Omental fat pad (tissue), 4 donors: ENCODE data around the gene ADA. TPM values are rescaled to one million over a fixed set of nuclear protein-coding genes. Genes with fewer than 3 reads are reported as not detected.
"Not testable (repeated sequence)": the region's sequence is repeated elsewhere in the genome, so short reads cannot be mapped to it uniquely, and the experiment has no call there.

Source experiments
- ATAC-seq: fragments of 150-250 bp; one replicate; pipeline ENCODE4 v1.9.1; 2016; ENCODE audit warnings: mild to moderate bottlenecking, moderate library complexity; ENCODE audit not compliant: low FRiP score
- DNase-seq: peaks from one replicate; pipeline ENCODE4 v3.0.0-alpha.2; 2019; ENCODE audit warnings: low spot score
- total RNA-seq, 4 donors: library from RNA; depleted of rRNA; stranded (reverse); fragments of >200 nt; gene quantifications; one replicate each; pipeline ENCODE4 v1.1.0, GENCODE V29; 2016
- TF ChIP-seq, protein P1 (sequence below), 3 donors: fragments of 450-650 bp; IDR thresholded peaks; one replicate each; pipeline ENCODE4 v1.5.1; 2016 to 2017; ENCODE audit warnings: antibody characterized with exemption in 3 of 3, mild to moderate bottlenecking in 3 of 3, moderate library complexity in 2 of 3

The ADA gene
- total RNA-seq, 4 donors from 2014 or later, result 11.5 to 62.6 (median 15.4) TPM

DNA sequence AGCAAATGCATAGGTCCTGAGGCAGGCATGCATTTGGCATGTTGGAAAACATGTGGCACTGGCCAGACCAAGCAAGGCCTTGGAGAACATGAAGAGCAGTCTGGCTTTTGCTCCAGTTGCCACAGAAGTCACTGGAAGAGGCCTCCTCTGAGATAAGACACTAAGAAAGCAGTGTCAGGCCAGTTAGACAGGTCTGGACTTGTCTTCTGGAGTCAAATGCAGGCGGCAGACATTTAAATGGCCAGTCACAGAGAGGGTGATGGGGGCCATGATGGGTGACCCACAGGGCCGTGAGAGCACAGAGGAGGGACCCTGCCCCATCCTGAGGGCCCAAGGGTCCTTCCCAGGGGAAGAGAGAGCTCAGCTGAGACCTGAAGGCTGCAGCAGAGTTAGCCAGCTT lies 26.7 kb upstream of the ADA start:
- no peak for ATAC-seq
- TF ChIP-seq, protein P1, sequence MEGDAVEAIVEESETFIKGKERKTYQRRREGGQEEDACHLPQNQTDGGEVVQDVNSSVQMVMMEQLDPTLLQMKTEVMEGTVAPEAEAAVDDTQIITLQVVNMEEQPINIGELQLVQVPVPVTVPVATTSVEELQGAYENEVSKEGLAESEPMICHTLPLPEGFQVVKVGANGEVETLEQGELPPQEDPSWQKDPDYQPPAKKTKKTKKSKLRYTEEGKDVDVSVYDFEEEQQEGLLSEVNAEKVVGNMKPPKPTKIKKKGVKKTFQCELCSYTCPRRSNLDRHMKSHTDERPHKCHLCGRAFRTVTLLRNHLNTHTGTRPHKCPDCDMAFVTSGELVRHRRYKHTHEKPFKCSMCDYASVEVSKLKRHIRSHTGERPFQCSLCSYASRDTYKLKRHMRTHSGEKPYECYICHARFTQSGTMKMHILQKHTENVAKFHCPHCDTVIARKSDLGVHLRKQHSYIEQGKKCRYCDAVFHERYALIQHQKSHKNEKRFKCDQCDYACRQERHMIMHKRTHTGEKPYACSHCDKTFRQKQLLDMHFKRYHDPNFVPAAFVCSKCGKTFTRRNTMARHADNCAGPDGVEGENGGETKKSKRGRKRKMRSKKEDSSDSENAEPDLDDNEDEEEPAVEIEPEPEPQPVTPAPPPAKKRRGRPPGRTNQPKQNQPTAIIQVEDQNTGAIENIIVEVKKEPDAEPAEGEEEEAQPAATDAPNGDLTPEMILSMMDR (IDR thresholded peaks at IDR 0.05), result no peak

DNA sequence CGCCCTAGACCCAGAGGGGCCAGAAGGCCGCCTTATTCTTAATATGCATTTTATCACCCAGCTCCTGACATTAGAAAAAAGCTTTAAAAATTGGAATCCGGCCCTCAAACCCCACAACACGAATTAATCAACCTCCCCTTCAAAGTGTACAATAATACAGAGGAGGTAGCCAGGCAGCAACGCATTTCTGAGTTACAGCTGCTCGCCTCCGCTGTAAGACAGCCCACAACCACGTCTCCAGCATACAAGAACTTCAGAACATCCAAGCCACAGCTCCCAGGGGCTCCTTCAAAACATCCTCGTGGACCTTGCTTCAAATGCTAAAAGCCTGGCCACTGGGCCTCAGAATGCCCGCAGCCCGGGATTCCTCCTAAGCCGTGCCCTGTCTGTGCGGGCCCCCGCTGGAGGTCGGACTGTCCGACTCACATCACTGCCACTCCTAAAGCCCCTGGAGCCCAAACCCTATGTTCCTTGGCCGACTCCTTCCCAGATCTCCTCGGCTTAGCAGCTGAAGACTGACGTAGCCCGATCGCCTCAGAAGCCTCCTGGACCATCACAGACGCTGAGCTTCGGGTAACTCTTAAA lies 20.9 kb upstream of the ADA start:
- ATAC-seq, DNase-seq: not testable (repeated sequence)

More for the DNA sequence above, 26.7 kb upstream of the ADA start:
- no peak for DNase-seq

DNA sequence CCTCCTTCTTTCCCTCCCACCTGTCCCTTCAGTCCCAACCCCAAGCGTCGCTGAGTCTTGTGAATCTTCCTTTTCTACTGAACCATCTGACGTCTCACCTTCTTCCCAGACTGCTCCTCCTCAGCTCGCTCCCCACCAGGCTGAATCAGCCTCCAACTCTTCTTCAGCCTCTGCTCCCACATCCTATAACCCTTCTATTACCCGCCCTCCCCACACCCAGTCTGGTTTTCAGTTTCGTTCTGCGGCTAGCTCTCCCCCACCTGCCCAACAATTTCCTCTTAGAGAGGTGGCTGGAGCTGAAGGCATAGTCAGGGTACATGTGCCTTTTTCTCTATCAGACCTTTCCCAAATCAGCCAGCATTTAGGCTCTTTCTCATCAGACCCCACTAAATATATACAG lies 20.0 kb upstream of the ADA start:
- not testable (repeated sequence) for DNase-seq, ATAC-seq

DNA sequence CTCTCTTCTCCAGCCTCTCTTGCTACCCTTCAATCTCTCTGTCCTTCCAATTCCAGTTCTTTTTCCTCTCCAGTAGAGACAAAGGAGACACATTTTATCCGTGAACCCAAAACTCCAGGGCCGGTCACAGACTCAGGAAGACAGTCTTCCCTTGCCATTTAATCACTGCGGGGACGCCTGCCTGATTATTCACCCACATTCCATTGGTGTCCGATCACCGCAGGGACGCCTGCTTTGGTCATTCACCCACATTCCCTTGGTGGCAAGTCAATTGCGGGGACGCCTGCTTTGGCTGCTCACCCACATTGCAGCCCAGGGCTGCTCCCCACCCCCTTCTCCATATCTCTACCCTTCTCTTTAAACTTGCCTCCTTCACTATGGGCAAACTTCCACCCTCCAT lies 19.4 kb upstream of the ADA start:
- not testable (repeated sequence) for DNase-seq, ATAC-seq

DNA sequence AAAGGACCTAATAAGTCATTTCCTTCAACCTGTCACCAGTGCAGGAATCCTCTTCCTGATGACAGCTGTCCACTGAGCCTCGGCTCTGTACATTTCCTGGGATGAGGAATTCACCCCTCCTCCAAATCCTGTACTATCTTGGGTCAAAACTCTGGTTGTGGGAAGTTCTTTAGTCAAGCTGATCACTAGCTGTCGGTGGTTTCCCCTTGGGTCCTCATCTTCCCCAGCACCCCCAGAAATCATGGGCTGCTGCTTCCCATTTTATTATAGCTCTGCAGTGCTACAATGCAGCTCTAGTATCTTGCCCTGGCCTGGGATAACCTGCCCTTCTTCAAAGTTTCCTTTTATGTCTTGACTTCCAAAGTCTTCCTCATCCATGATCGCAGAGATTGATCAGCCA lies 14.6 kb upstream of the ADA start:
- TF ChIP-seq, protein P1 (IDR thresholded peaks at IDR 0.05), result no peak
- DNase-seq, result no peak
- no peak for ATAC-seq

DNA sequence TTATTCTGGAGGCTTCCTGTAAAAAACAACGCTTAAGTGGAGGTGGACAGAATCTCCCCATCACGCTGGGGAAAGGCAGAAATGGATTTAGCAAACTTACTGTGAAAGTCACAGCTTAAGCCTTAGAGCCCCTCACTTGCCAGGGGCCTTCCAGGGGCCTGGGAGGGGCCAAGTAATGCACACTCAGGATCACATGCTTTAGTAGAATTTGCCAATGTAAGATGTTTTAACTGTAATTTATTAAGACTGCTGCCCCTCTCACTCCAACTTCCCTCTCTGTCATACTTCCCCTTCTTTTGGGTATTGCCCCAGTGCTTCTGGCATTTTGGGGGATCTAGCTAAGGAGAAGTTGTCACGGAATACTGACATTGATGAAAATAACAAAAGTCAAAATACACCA lies 12.6 kb upstream of the ADA start:
- TF ChIP-seq, protein P1 (IDR thresholded peaks at IDR 0.05), result no peak
- no peak for ATAC-seq

DNA sequence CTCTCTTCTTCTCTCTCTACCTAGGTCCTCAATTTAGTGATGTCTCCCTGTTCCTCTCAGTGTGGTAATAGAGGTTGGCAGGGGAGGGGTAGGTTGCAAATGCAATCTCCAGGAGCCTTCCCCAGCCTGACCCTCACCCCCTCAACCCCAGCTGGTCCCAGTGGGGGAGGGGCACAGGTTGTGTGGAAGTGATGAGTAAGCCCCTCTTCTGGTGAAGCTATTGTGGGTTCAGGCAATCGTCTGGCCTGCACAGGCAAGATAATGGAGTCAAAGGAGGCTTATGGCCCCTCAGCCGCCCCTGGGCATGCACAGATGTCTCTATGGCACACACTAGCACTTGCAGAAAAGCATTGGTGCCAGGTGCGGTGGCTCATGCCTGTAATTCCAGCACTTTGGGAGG lies 10.8 kb upstream of the ADA start:
- TF ChIP-seq, protein P1 (IDR thresholded peaks at IDR 0.05), result no peak
- ATAC-seq, result no peak
- DNase-seq, result no peak

More for the DNA sequence above, 12.6 kb upstream of the ADA start:
- DNase-seq, result no peak

DNA sequence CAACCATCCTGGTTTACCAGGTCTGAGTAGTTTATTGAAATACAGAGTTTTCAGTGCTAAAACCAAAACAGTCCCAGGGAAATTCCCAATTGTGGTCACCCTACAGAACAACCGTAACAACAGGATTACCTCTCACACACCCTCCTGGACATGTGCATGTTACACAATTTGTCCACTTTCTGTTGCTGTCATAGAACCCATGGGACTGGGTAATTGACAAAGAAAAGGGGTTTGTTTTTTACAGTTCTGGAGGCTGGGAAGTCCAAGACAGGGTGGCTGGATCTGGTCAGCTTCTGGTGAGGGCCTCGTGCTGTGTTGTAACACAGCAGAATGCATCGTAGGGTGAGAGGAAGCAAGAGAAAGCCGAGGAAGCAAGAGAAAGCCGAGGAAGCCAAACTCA lies 9.1 kb upstream of the ADA start:
- TF ChIP-seq, protein P1 (IDR thresholded peaks at IDR 0.05), result no peak
- no peak for ATAC-seq
- no peak for DNase-seq

DNA sequence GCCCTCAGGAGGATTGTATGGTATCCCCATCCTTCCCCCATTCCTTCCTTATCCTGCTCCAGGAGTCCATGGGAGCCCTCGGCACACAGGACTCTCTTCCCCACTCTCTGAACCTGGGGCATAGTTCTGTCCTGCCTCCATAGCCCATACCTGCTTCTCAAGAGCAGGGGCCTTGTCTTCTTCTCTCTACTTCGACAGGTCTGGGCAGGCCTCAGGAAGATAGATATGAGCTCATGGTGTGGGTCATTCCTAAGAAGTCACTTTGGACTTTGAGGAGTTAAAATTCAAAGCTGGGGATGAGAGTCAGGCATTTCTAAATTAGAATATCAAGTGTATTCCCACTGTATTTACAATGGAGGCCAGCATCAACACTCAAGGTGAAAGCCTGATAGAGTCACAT lies 8.4 kb upstream of the ADA start:
- ATAC-seq (no peak), DNase-seq (no peak)
- TF ChIP-seq, protein P1 (IDR thresholded peaks at IDR 0.05), result no peak
